ENCODE measurements around the gene CYP2C19. TPM values are rescaled to one million over a fixed set of nuclear protein-coding genes. Genes with fewer than 3 reads are reported as not detected.

Gene CYP2C19
- total RNA-seq, 1 experiment from 2014 or later = 0.86 TPM

- ChIA-PET CTCF (no interaction called here), POLR2A (no interaction called here)
- Mint-ChIP-seq H3K4me1 (ENCODE audit: low read depth, unreplicated experiment) (no peaks in the 10 kb centered on the region), H3K36me3 (ENCODE audit: insufficient read depth, unreplicated experiment) (no peaks in the 10 kb centered on the region), H3K9me3 (ENCODE audit: unreplicated experiment) (no peaks in the 10 kb centered on the region), H3K27ac (ENCODE audit: unreplicated experiment) (no peak overlapping the region), H3K27me3 (ENCODE audit: insufficient read depth, unreplicated experiment) (peaks cover 3% of the 10 kb centered on the region), H3K4me3 (ENCODE audit: unreplicated experiment) (no peak overlapping the region)
- TF ChIP-seq, protein P1, sequence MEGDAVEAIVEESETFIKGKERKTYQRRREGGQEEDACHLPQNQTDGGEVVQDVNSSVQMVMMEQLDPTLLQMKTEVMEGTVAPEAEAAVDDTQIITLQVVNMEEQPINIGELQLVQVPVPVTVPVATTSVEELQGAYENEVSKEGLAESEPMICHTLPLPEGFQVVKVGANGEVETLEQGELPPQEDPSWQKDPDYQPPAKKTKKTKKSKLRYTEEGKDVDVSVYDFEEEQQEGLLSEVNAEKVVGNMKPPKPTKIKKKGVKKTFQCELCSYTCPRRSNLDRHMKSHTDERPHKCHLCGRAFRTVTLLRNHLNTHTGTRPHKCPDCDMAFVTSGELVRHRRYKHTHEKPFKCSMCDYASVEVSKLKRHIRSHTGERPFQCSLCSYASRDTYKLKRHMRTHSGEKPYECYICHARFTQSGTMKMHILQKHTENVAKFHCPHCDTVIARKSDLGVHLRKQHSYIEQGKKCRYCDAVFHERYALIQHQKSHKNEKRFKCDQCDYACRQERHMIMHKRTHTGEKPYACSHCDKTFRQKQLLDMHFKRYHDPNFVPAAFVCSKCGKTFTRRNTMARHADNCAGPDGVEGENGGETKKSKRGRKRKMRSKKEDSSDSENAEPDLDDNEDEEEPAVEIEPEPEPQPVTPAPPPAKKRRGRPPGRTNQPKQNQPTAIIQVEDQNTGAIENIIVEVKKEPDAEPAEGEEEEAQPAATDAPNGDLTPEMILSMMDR (IDR thresholded peaks at IDR 0.05; ENCODE audit: insufficient read depth in 1 of 2, low read depth in 1 of 2, low read length in 1 of 2, severe bottlenecking in 1 of 2, unreplicated experiment in 1 of 2) = no peak
- no peak for DNase-seq
- intact Hi-C loops (cut with micrococcal nuclease; ENCODE audit: unreplicated experiment) = no loop called here
- no peak overlapping the region for H3K4me3 ChIP-seq (ENCODE audit: low read depth, low read length)
- no peaks in the 10 kb centered on the region for H3K27me3 ChIP-seq (replicated peaks; ENCODE audit: control insufficient read depth, insufficient read depth, low read length)
- no peaks in the 10 kb centered on the region for H3K36me3 ChIP-seq (ENCODE audit: control insufficient read depth, insufficient read depth, low read length)
- H3K4me1 ChIP-seq = no peaks in the 10 kb centered on the region
- no peaks in the 10 kb centered on the region for H3K9me3 ChIP-seq
- BruUV-seq (replicated peaks) = no TSS peak
These were observed 83.7 kb downstream of the CYP2C19 start for GRCh38 chr10:94846204-94846603.

DNA sequence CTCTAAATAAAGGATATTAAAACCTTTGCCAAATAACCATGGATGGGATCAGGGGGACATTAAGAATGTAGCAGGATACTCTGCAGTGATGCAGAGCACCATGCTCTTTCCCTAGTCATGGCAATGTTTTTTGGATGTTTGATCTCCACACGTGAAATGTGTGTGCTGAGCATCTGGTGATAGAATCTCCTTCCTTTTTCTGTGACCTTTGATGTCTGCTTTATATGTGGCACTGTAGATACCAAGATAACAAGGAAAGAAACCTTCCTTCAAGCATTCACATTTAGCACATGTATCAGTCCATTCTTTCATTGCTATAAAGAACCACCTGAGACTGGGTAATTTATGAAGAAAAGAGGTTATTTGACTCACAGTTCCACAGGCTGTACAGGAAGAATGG lies 88.3 kb downstream of the CYP2C19 start:
- POLR2A ChIA-PET = no interaction called here
- DNase-seq = no peak
- Histone ChIP-seq H3K36me3 (ENCODE audit: control insufficient read depth, insufficient read depth, low read length) (no peaks in the 10 kb centered on the region), H3K27me3 (replicated peaks; ENCODE audit: control insufficient read depth, insufficient read depth, low read length) (no peaks in the 10 kb centered on the region), H3K9me3 (no peaks in the 10 kb centered on the region), H3K4me1 (no peaks in the 10 kb centered on the region), H3K4me3 (ENCODE audit: low read depth, low read length) (no peak overlapping the region)
- Mint-ChIP-seq H3K27me3 (ENCODE audit: insufficient read depth, unreplicated experiment) (peaks cover 3% of the 10 kb centered on the region), H3K4me1 (ENCODE audit: low read depth, unreplicated experiment) (no peaks in the 10 kb centered on the region), H3K9me3 (ENCODE audit: unreplicated experiment) (no peaks in the 10 kb centered on the region), H3K27ac (ENCODE audit: unreplicated experiment) (no peak overlapping the region), H3K36me3 (ENCODE audit: insufficient read depth, unreplicated experiment) (no peaks in the 10 kb centered on the region), H3K4me3 (ENCODE audit: unreplicated experiment) (no peak overlapping the region)
- TF ChIP-seq, protein P1 (IDR thresholded peaks at IDR 0.05; ENCODE audit: insufficient read depth in 1 of 2, low read depth in 1 of 2, low read length in 1 of 2, severe bottlenecking in 1 of 2, unreplicated experiment in 1 of 2) = no peak
- intact Hi-C loops (cut with micrococcal nuclease; ENCODE audit: unreplicated experiment) = no loop called here
- CTCF ChIA-PET = no interaction called here
- BruUV-seq (replicated peaks) = no TSS peak

GRCh38 chr10:94851263-94851662 lies 88.8 kb downstream of the CYP2C19 start:
- Mint-ChIP-seq H3K9me3 (ENCODE audit: unreplicated experiment) (no peaks in the 10 kb centered on the region), H3K27ac (ENCODE audit: unreplicated experiment) (no peak overlapping the region), H3K36me3 (ENCODE audit: insufficient read depth, unreplicated experiment) (no peaks in the 10 kb centered on the region), H3K4me1 (ENCODE audit: low read depth, unreplicated experiment) (no peaks in the 10 kb centered on the region), H3K27me3 (ENCODE audit: insufficient read depth, unreplicated experiment) (peaks cover 3% of the 10 kb centered on the region), H3K4me3 (ENCODE audit: unreplicated experiment) (no peak overlapping the region)
- Histone ChIP-seq H3K36me3 (ENCODE audit: control insufficient read depth, insufficient read depth, low read length) (no peaks in the 10 kb centered on the region), H3K27me3 (replicated peaks; ENCODE audit: control insufficient read depth, insufficient read depth, low read length) (no peaks in the 10 kb centered on the region), H3K4me3 (ENCODE audit: low read depth, low read length) (no peak overlapping the region), H3K4me1 (no peaks in the 10 kb centered on the region), H3K9me3 (no peaks in the 10 kb centered on the region)
- DNase-seq = no peak
- CTCF ChIA-PET = no interaction called here
- BruUV-seq (replicated peaks) = no TSS peak
- POLR2A ChIA-PET = no interaction called here
- TF ChIP-seq, protein P1 (IDR thresholded peaks at IDR 0.05; ENCODE audit: insufficient read depth in 1 of 2, low read depth in 1 of 2, low read length in 1 of 2, severe bottlenecking in 1 of 2, unreplicated experiment in 1 of 2) = no peak
- intact Hi-C loops (cut with micrococcal nuclease; ENCODE audit: unreplicated experiment) = no loop called here
